Left lung (tissue), 10 donors: ENCODE measurements around the gene SCUBE3. TPM values are rescaled to one million over a fixed set of nuclear protein-coding genes. Genes with fewer than 3 reads are reported as not detected.

Source experiments
- ATAC-seq: fragments of 200-7000 bp; cut with Tn5 transposase; one replicate; pipeline ENCODE4 v1.9.1; 2020; ENCODE audit warnings: moderate library complexity
- DNase-seq, 4 donors: peaks; one replicate each; pipeline ENCODE4 v3.0.0-alpha.2; 2013 to 2020
- H3K27ac ChIP-seq, 2 donors: fragments of 200-600 bp; sonication (generic) in 1 of 2; one replicate each; pipeline versions ENCODE4 v1.5.0 to v1.8.0; 2020 to 2021
- H3K27me3 ChIP-seq, 2 donors: fragments of 200-600 bp; sonication (generic) in 1 of 2; one replicate each; pipeline versions ENCODE4 v1.5.0 to v1.8.0; 2020 to 2021
- H3K36me3 ChIP-seq, 2 donors: fragments of 200-600 bp; sonication (generic) in 1 of 2; one replicate each; pipeline versions ENCODE4 v1.5.0 to v1.8.0; 2020 to 2021
- H3K4me1 ChIP-seq, 2 donors: fragments of 200-600 bp; one replicate each; pipeline ENCODE4 v1.8.0; 2021
- H3K4me3 ChIP-seq, 2 donors: fragments of 200-600 bp; sonication (generic) in 1 of 2; one replicate each; pipeline versions ENCODE4 v1.5.0 to v1.8.0; 2020 to 2021; ENCODE audit warnings: mild to moderate bottlenecking in 1 of 2
- H3K9me3 ChIP-seq, 2 donors: fragments of 200-600 bp; sonication (generic) in 1 of 2; one replicate each; pipeline versions ENCODE4 v1.5.0 to v1.8.0; 2020 to 2021
- intact Hi-C, 2 donors: fragments of 100-400 bp; cut with DNase I; formaldehyde crosslinking; loops; one replicate each; pipeline versions ENCODE4 v1.11.2 to v1.14.2; 2022
- polyA plus RNA-seq, 6 donors: library from polyadenylated mRNA; unstranded; fragments of 120-200 nt; gene quantifications; one replicate each; pipeline ENCODE4 v1.2.1, GENCODE V29; 2013; ENCODE audit not compliant: insufficient read length in 6 of 6
- total RNA-seq, 2 donors: library from RNA; stranded (reverse); fragmentation: NEBNext Ultra II Directional; extraction: Animal tissue kit (Norgen Biotek cat#: 25700); gene quantifications; one replicate each; pipeline ENCODE4 v1.2.1, GENCODE V29; 2021
- TF ChIP-seq, protein P1 (sequence below), 2 donors: fragments of 200-600 bp; sonication (generic) in 1 of 2; IDR thresholded peaks; one replicate each; pipeline versions ENCODE4 v1.5.0 to v1.8.0; 2021; ENCODE audit warnings: antibody characterized with exemption in 2 of 2
- donor health status: DM: no; HTN: yes; CAD: no.
- donor health status: DM: no; HTN: no; CAD: no.

The SCUBE3 gene
- total and polyA plus RNA-seq, 8 donors: 2.2 to 4.7 (median 3.9) TPM

DNA sequence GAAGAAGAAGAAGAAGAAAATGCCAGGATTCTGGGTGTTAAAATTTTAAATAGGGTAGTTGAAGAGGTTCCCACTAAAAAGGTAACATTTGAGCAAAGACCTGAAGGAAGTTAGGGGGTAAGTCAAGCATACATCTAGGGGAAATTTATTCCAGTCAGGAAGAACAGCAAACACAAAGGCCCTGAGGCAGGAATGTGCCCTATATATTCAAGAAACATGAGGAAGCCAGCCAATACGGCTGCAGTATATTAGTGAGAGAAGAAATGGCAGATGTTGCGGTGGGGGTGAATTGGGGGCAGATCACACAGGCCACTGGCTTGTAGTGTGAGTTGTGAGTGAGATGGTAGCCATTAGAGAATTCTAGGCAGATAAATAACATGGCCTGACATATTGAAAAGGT lies 51.8 kb downstream of the SCUBE3 start:
- ATAC-seq (no peak), DNase-seq (no peak)
- intact Hi-C loops: no loop called here
- Histone ChIP-seq H3K4me1 (peaks cover 2 to 25% of the 10 kb centered on the region in 2 donors), H3K9me3 (no peaks in the 10 kb centered on the region), H3K27ac (no peak overlapping the region), H3K36me3 (peaks cover 0 to 2% of the 10 kb centered on the region in 2 donors), H3K4me3 (no peak overlapping the region), H3K27me3 (no peaks in the 10 kb centered on the region)
- TF ChIP-seq, protein P1, sequence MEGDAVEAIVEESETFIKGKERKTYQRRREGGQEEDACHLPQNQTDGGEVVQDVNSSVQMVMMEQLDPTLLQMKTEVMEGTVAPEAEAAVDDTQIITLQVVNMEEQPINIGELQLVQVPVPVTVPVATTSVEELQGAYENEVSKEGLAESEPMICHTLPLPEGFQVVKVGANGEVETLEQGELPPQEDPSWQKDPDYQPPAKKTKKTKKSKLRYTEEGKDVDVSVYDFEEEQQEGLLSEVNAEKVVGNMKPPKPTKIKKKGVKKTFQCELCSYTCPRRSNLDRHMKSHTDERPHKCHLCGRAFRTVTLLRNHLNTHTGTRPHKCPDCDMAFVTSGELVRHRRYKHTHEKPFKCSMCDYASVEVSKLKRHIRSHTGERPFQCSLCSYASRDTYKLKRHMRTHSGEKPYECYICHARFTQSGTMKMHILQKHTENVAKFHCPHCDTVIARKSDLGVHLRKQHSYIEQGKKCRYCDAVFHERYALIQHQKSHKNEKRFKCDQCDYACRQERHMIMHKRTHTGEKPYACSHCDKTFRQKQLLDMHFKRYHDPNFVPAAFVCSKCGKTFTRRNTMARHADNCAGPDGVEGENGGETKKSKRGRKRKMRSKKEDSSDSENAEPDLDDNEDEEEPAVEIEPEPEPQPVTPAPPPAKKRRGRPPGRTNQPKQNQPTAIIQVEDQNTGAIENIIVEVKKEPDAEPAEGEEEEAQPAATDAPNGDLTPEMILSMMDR (IDR thresholded peaks at IDR 0.05): no peak

DNA sequence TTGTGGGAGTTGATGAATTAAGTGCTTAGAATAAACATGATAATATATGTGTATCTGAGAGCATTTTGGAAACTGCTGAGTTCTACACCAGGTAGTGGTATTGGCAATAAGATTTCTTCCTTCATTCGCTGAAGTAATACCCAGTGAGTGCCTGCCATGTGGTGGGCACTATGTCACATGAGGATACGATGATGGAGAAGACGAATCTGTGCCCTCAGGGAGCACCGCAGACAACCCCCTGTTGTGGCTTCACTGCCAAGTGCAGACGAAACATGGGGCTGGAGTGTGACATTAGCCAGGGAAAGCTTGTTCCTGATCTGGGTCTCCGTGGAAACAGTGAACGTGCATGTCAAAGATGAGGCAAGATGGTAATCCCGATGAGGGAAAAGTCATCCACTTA lies 53.7 kb downstream of the SCUBE3 start:
- TF ChIP-seq, protein P1 (IDR thresholded peaks at IDR 0.05): no peak
- Histone ChIP-seq H3K27me3 (no peaks in the 10 kb centered on the region), H3K36me3 (peaks cover 0 to 4% of the 10 kb centered on the region in 2 donors), H3K9me3 (no peaks in the 10 kb centered on the region), H3K4me1 (peaks cover 0 to 16% of the 10 kb centered on the region in 2 donors), H3K27ac (no peak overlapping the region), H3K4me3 (no peak overlapping the region)
- ATAC-seq (no peak), DNase-seq (no peak)
- intact Hi-C loops: no loop called here

DNA sequence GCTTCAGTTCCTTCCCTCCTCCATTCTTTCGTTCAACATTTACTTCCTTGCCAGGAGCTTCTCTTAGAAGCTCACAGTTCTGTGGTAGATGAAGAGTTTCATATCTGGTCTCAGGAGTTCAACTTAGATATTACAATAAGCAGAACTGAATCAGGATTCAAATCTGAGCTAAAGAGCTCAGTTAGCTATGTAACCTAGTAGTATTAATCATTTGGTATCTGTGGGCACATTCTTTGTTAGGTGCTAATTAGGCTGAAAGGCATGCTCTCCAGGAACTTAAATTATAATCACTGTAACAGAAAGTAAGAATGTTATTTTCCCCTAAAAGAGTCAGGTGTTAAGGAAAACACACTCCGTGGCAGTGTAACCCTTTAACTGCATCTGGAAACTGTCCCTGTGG lies 54.1 kb downstream of the SCUBE3 start:
- ATAC-seq: no peak
- no peak overlapping the region for H3K4me3 ChIP-seq
- intact Hi-C loops: no loop called here
- peaks cover 0 to 12% of the 10 kb centered on the region in 2 donors for H3K4me1 ChIP-seq
- no peaks in the 10 kb centered on the region for H3K27me3 ChIP-seq
- DNase-seq: no peak
- no peaks in the 10 kb centered on the region for H3K9me3 ChIP-seq
- no peak overlapping the region for H3K27ac ChIP-seq
- H3K36me3 ChIP-seq: peaks cover 0 to 4% of the 10 kb centered on the region in 2 donors
- TF ChIP-seq, protein P1 (IDR thresholded peaks at IDR 0.05): no peak

DNA sequence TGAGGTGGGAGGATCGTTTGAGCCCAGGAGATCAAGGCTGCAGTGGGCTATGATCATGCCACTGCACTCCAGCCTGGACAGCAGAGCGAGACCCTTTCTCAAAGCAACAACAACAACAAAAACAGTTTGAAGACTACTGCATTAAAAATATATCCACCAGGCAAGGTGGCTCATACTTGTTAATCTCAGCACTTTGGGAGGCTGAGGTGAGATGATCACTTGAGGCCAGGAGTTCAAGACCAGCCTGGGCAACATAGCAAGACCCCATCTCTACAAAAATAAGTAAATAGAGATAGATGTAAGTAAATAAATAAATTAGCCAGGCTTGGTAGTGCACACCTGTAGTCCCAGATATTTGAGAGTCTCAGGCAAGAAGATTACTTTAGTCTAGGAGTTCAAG lies 58.2 kb downstream of the SCUBE3 start:
- intact Hi-C loops: no loop called here
- Histone ChIP-seq H3K4me3 (no peak overlapping the region), H3K9me3 (no peaks in the 10 kb centered on the region), H3K36me3 (peaks cover 0 to 4% of the 10 kb centered on the region in 2 donors), H3K27ac (no peak overlapping the region), H3K4me1 (peaks cover 0 to 3% of the 10 kb centered on the region in 2 donors), H3K27me3 (no peaks in the 10 kb centered on the region)
- ATAC-seq (no peak), DNase-seq (no peak)
- TF ChIP-seq, protein P1 (IDR thresholded peaks at IDR 0.05): no peak

DNA sequence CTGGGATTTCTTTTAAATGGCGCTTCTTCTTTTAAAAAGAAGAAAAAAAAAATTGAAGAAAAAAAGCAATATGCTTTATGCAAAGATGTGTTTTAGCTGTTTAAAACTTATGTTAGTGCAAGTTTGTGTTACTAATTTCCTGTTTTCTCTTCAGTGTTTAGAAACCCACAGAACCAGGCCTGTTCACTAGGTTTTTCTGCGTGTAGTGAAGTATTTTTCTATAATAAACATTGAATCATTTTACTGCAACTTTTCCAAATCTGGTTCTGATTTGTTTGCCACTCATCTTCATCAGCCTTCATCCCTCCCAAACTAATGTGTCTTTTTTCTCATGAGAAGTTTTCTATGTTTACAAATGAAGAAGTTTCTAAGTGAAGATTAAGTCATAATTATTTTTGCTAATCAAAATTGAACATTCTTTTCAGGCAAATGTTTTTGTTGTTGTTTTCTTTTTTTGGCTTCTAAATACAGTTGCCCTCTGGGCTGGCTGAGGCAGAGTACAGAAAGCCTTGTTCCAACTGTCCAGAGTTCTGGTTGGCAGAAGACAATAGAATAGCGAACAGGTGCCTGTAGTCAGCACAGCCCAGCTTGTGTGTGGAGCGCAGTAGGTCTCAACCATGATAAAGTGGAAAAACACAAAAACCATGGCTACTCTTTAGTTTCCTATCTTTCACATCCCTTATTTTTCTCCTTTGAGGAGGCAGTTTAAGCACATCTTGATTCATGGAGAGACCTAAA lies 60.2 kb downstream of the SCUBE3 start:
- H3K36me3 ChIP-seq: peaks cover 0 to 4% of the 10 kb centered on the region in 2 donors
- H3K4me1 ChIP-seq: peaks cover 0 to 3% of the 10 kb centered on the region in 2 donors
- H3K4me3 ChIP-seq: no peak overlapping the region
- no peak overlapping the region for H3K27ac ChIP-seq
- DNase-seq (no peak), ATAC-seq (no peak)
- no peaks in the 10 kb centered on the region for H3K27me3 ChIP-seq
- intact Hi-C loops: no loop called here
- TF ChIP-seq, protein P1 (IDR thresholded peaks at IDR 0.05): no peak
- H3K9me3 ChIP-seq: no peaks in the 10 kb centered on the region
